Spleen (tissue), 11 donors: ENCODE data around the gene PPARA. TPM values are rescaled to one million over a fixed set of nuclear protein-coding genes. Genes with fewer than 3 reads are reported as not detected.

Source experiments
- DNase-seq: peaks from one replicate; pipeline ENCODE4 v3.0.0-alpha.2; 2020
- H3K27ac ChIP-seq, 8 donors: fragments of 200-600 bp; sonication (generic) in 7 of 8; 1 replicate in 4 of 8; 2 replicates in 4 of 8; pipeline versions ENCODE4 v1.5.0 to v1.8.0; 2016 to 2021; ENCODE audit warnings: inconsistent platforms in 4 of 8, mild to moderate bottlenecking in 4 of 8, moderate library complexity in 1 of 8
- H3K27me3 ChIP-seq, 7 donors: fragments of 200-600 bp; sonication (generic) in 6 of 7; replicated peaks in 1 of 7; 1 replicate in 4 of 7; 2 replicates in 3 of 7; pipeline versions ENCODE4 v1.5.0 to v1.8.0; 2016 to 2021; ENCODE audit warnings: inconsistent platforms in 3 of 7, mild to moderate bottlenecking in 1 of 7
- H3K36me3 ChIP-seq, 6 donors: fragments of 200-600 bp; sonication (generic) in 5 of 6; 1 replicate in 4 of 6; 2 replicates in 2 of 6; pipeline versions ENCODE4 v1.5.0 to v1.8.0; 2016 to 2021; ENCODE audit warnings: inconsistent platforms in 2 of 6
- H3K4me1 ChIP-seq, 6 donors: fragments of 200-600 bp; sonication (generic) in 5 of 6; 1 replicate in 3 of 6; 2 replicates in 3 of 6; pipeline versions ENCODE4 v1.5.0 to v1.8.0; 2016 to 2021; ENCODE audit warnings: inconsistent platforms in 3 of 6
- H3K4me3 ChIP-seq, 8 donors: fragments of 200-600 bp; sonication (generic) in 7 of 8; 1 replicate in 4 of 8; 2 replicates in 4 of 8; pipeline versions ENCODE4 v1.5.0 to v1.8.0; 2016 to 2021; ENCODE audit warnings: inconsistent platforms in 4 of 8, mild to moderate bottlenecking in 4 of 8, moderate library complexity in 2 of 8
- H3K9me3 ChIP-seq, 8 donors: fragments of 200-600 bp; sonication (generic) in 7 of 8; 1 replicate in 4 of 8; 2 replicates in 4 of 8; pipeline versions ENCODE4 v1.5.0 to v1.8.0; 2016 to 2021; ENCODE audit warnings: inconsistent platforms in 4 of 8
- POLR2A ChIP-seq, 3 donors: fragments of 450-650 bp; IDR thresholded peaks; one replicate each; pipeline ENCODE4 v1.5.1; 2017; ENCODE audit warnings: antibody characterized with exemption in 3 of 3, mild to moderate bottlenecking in 1 of 3
- POLR2AphosphoS5 ChIP-seq, 3 donors: sonication (generic); formaldehyde crosslinking; IDR thresholded peaks; one replicate each; pipeline ENCODE4 v1.5.1; 2017; ENCODE audit warnings: antibody characterized with exemption in 3 of 3
- WGBS, 5 donors: extraction: QIAGEN DNeasy Blood & Tissue Kit in 3 of 5; methylation state at CpG; one replicate each; pipeline versions ENCODE4 v1.1.5 to v1.1.7; 2013 to 2018; 5-methylcytosine and 5-hydroxymethylcytosine counted together
- intact Hi-C: fragments of 100-400 bp; cut with DNase I; formaldehyde crosslinking; loops from one replicate; pipeline ENCODE4 v1.15.0; 2023; ENCODE audit warnings: low total_unique reads
- polyA plus RNA-seq, 3 donors: library from polyadenylated mRNA; stranded (reverse); fragments of 200-250 nt; gene quantifications; one replicate each; pipeline ENCODE4 v1.2.1, GENCODE V29; 2013
- total RNA-seq, 7 donors: library from RNA; depleted of rRNA in 3 of 7; stranded (reverse); fragments of >200 nt in 3 of 7; fragmentation: NEBNext Ultra II Directional in 4 of 7; extraction: Animal tissue kit (Norgen Biotek cat#: 25700) in 4 of 7; gene quantifications; one replicate each; pipeline versions ENCODE4 v1.1.0 to v1.2.1, GENCODE V29; 2016 to 2021
- TF ChIP-seq, protein P1 (sequence below), 11 experiments: fragments of 200-600 bp in 7 of 11; fragments of 450-650 bp in 4 of 11; sonication (generic) in 4 of 11; IDR thresholded peaks in 8 of 11; conservative IDR thresholded peaks in 3 of 11; 1 replicate in 7 of 11; 2 replicates in 4 of 11; pipeline versions ENCODE4 v1.4.0 to v1.8.0; 2016 to 2021; ENCODE audit warnings: antibody characterized with exemption in 11 of 11, inconsistent platforms in 4 of 11, mild to moderate bottlenecking in 1 of 11
- donor health status: healthy with polysubstance abuse.
- donor health status: DM: no; HTN: no; CAD: no; lungs with moderate emphysema.
- donor health status: DM: no; HTN: no; CAD: no.
- donor health status: Bipolar disorder and iron deficiency.
- donor health status: healthy.
- donor health status: DM: no; HTN: no; CAD: no.
- donor health status: DM: yes; HTN: yes; CAD: no.

The PPARA gene
- total and polyA plus RNA-seq, 10 donors: 2.0 to 40.9 (median 22.6) TPM

DNA sequence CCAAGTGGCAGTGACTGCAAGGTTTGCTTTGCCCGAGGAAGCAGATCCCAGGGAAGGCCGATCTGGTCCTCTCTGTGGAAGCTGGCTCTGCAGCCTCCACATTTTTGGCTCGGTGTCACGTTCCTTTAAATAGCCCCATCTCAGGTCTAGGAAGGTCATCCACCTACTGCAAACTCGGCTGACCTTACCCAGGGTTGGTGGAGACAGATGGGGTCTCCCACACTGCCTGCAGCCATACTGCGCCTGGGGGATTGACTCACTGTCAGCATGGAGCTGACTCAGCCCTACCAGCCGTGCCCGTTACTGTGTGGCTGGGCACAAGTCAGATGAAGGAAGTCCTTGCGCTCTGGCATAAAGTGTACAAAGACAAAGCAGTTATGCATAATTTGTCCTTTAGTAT lies 82.9 kb downstream of the PPARA start:
- WGBS, 5 donors: 35 to 48% (median 42%) methylated on average over 9 of the region's 9 CpGs
- no peaks in the 10 kb centered on the region for H3K9me3 ChIP-seq
- DNase-seq: peak; percentile 76
- peaks cover 0 to 57% (median 3%) of the 10 kb centered on the region in 6 donors for H3K36me3 ChIP-seq
- TF ChIP-seq, protein P1, sequence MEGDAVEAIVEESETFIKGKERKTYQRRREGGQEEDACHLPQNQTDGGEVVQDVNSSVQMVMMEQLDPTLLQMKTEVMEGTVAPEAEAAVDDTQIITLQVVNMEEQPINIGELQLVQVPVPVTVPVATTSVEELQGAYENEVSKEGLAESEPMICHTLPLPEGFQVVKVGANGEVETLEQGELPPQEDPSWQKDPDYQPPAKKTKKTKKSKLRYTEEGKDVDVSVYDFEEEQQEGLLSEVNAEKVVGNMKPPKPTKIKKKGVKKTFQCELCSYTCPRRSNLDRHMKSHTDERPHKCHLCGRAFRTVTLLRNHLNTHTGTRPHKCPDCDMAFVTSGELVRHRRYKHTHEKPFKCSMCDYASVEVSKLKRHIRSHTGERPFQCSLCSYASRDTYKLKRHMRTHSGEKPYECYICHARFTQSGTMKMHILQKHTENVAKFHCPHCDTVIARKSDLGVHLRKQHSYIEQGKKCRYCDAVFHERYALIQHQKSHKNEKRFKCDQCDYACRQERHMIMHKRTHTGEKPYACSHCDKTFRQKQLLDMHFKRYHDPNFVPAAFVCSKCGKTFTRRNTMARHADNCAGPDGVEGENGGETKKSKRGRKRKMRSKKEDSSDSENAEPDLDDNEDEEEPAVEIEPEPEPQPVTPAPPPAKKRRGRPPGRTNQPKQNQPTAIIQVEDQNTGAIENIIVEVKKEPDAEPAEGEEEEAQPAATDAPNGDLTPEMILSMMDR (IDR thresholded peaks at IDR 0.05 in 8 of 11, conservative IDR thresholded peaks at IDR 0.05 in 3 of 11): no peak
- peak in 2 of 3 donors; percentile 57 to 59 for TF ChIP-seq POLR2AphosphoS5 (IDR thresholded peaks at IDR 0.05)
- peaks cover 0 to 12% (median 9%) of the 10 kb centered on the region in 6 donors for H3K4me1 ChIP-seq
- H3K4me3 ChIP-seq: no peak overlapping the region
- H3K27me3 ChIP-seq: no peaks in the 10 kb centered on the region
- intact Hi-C loops: loop anchor here (10.0 kb wide), 1 partner anchor 68 kb away; no protein-coding TSS in a partner anchor
- peak overlapping the region in 3 of 8 donors; percentile 4 to 40 (median 33) for H3K27ac ChIP-seq

DNA sequence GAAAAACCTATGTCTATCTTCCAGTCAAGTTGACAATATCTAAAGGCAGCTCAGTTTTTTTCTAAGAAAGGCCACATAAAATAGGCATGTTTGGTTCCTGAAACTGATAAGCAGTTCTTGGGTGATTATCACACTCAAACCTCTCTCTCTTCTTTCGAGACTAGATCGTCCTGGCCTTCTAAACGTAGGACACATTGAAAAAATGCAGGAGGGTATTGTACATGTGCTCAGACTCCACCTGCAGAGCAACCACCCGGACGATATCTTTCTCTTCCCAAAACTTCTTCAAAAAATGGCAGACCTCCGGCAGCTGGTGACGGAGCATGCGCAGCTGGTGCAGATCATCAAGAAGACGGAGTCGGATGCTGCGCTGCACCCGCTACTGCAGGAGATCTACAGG lies 84.6 kb downstream of the PPARA start:
- Histone ChIP-seq H3K4me1 (peaks cover 0 to 23% (median 15%) of the 10 kb centered on the region in 6 donors), H3K9me3 (no peaks in the 10 kb centered on the region), H3K4me3 (no peak overlapping the region), H3K36me3 (peaks cover 0 to 71% (median 3%) of the 10 kb centered on the region in 6 donors), H3K27me3 (no peaks in the 10 kb centered on the region), H3K27ac (no peak overlapping the region)
- WGBS, 5 donors: 95 to 98% (median 96%) methylated on average over 12 of the region's 12 CpGs
- DNase-seq: no peak
- TF ChIP-seq, protein P1 (IDR thresholded peaks at IDR 0.05 in 8 of 11, conservative IDR thresholded peaks at IDR 0.05 in 3 of 11): no peak
- TF ChIP-seq POLR2AphosphoS5 (IDR thresholded peaks at IDR 0.05) (no peak), POLR2A (IDR thresholded peaks at IDR 0.05) (no peak)
- intact Hi-C loops: loop anchor here (10.0 kb wide), 1 partner anchor 70 kb away; no protein-coding TSS in a partner anchor

DNA sequence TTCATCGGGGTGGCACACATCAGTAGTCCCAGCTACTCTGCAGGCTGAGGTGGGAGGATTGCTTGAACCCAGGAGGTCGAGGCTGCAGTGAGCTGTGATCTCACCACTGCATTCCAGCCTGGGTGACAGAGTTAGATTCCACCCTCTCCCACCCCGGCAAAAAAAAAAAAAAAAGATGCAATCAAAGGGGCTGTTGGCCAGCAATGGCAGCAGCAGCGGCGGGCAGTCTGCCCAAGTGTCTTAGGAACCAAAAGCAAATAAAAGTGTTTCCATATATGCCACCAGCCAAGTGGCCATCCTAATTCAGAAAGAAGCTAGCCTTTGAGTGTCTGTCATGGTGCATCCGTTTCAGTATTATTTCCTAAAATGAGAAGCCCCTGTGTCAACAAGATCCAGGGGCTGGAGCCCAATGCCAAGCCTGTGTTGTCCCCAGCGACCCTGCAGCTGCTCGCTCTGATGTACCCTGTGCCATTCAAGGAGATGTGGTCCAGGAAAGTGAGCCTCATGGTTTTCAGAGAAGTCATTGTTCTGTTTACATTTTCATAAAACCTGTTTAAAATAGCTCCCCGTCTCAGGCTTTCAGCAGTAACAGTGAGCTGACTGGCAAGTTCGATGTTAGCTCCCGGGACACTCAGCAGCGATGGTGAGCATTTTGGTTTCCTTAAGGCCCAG lies 87.3 kb downstream of the PPARA start:
- Histone ChIP-seq H3K27me3 (no peaks in the 10 kb centered on the region), H3K9me3 (no peaks in the 10 kb centered on the region), H3K4me1 (peaks cover 4 to 49% (median 34%) of the 10 kb centered on the region in 6 donors), H3K4me3 (no peak overlapping the region), H3K27ac (no peak overlapping the region), H3K36me3 (peaks cover 0 to 56% (median 3%) of the 10 kb centered on the region in 6 donors)
- TF ChIP-seq, protein P1 (IDR thresholded peaks at IDR 0.05 in 8 of 11, conservative IDR thresholded peaks at IDR 0.05 in 3 of 11): no peak
- no peak for TF ChIP-seq POLR2A (IDR thresholded peaks at IDR 0.05)
- no peak for TF ChIP-seq POLR2AphosphoS5 (IDR thresholded peaks at IDR 0.05)
- no peak for DNase-seq
- intact Hi-C loops: loop anchor here (10.0 kb wide), 1 partner anchor 73 kb away; no protein-coding TSS in a partner anchor
- 90 to 98% (median 93%) methylated on average over 12 of the region's 12 CpGs for WGBS, 5 donors

DNA sequence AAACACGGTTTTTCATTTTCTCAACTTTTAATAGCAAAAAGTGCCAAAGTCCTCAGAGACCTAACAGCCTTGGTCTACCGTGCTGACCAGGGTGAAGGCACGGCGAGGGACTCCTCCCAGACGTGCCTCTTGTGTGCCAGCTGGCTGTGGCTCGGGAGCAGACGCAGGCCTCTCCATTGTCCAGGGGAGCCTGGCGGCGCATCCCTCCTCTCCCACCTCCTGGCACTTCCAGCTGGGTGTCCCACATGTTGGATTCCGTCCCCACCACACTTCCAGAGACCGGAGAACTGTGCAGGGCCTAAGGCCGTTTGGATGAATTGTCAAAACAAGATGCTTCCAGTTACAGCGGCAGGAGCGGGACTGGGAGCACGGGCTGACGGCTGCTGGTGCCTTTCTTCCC lies 88.2 kb downstream of the PPARA start:
- Histone ChIP-seq H3K27me3 (no peaks in the 10 kb centered on the region), H3K36me3 (peaks cover 0 to 64% (median 3%) of the 10 kb centered on the region in 6 donors), H3K27ac (no peak overlapping the region), H3K4me3 (no peak overlapping the region), H3K4me1 (peaks cover 4 to 48% (median 27%) of the 10 kb centered on the region in 6 donors), H3K9me3 (no peaks in the 10 kb centered on the region)
- WGBS, 5 donors: 91 to 96% (median 95%) methylated on average over 14 to 16 of the region's 16 CpGs
- intact Hi-C loops: loop anchor here (10.0 kb wide), 1 partner anchor 74 kb away; no protein-coding TSS in a partner anchor
- peak; percentile 54 for DNase-seq
- TF ChIP-seq POLR2A (IDR thresholded peaks at IDR 0.05): no peak
- no peak for TF ChIP-seq POLR2AphosphoS5 (IDR thresholded peaks at IDR 0.05)
- TF ChIP-seq, protein P1 (IDR thresholded peaks at IDR 0.05 in 8 of 11, conservative IDR thresholded peaks at IDR 0.05 in 3 of 11): no peak
